Esophagus squamous epithelium (tissue), 4 donors: ENCODE measurements around the gene THSD7B.

ENCODE experiments used
- CTCF ChIP-seq, 6 experiments: fragments of 450-650 bp in 4 of 6; fragments of 200-600 bp in 2 of 6; sonication (generic) in 2 of 6; IDR thresholded peaks; one replicate each; pipeline ENCODE4 v1.5.1; 2016 to 2019; ENCODE audit warnings: antibody characterized with exemption in 6 of 6, mild to moderate bottlenecking in 4 of 6, moderate library complexity in 4 of 6
- POLR2A ChIP-seq, 4 donors: fragments of 450-650 bp; IDR thresholded peaks; one replicate each; pipeline ENCODE4 v1.6.1; 2017; ENCODE audit warnings: antibody characterized with exemption in 4 of 4, mild to moderate bottlenecking in 4 of 4, moderate library complexity in 3 of 4

GRCh38 chr2:137023205-137023604 lies 257.9 kb downstream of the THSD7B start:
- TF ChIP-seq CTCF (IDR thresholded peaks at IDR 0.05) (no peak), POLR2A (IDR thresholded peaks at IDR 0.05) (no peak)
